Measurements from ENCODE around the gene FUOM. TPM values are rescaled to one million over a fixed set of nuclear protein-coding genes. Genes with fewer than 3 reads are reported as not detected.

Gene FUOM
- polyA plus RNA-seq, 3 donors = 29.8 to 56.8 (median 39.0) TPM

GRCh38 chr10:133347710-133348517 lies 9.9 kb downstream of the FUOM start:
- Histone ChIP-seq H3K27ac (ENCODE audit: low read depth in 1 of 2, low read length in 2 of 2) (no peak overlapping the region), H3K4me2 (replicated peaks; ENCODE audit: extremely low read depth, low read length, poor library complexity, severe bottlenecking) (no peak overlapping the region), H4K20me1 (ENCODE audit: insufficient read depth, low read length) (no peaks in the 10 kb centered on the region), H3K27me3 (ENCODE audit: control insufficient read depth in 2 of 2, insufficient read depth in 2 of 2, low read length in 2 of 2) (peaks cover 0 to 14% of the 10 kb centered on the region in 2 donors), H3K9me3 (replicated peaks in 1 of 2; ENCODE audit: control insufficient read depth in 1 of 2, insufficient read depth in 1 of 2, low read length in 2 of 2) (peaks cover 0 to 3% of the 10 kb centered on the region in 2 donors), H3K4me3 (replicated peaks in 1 of 3; ENCODE audit: low read depth in 2 of 3, low read length in 3 of 3) (no peak overlapping the region), H3K9ac (ENCODE audit: insufficient read depth, low read length, poor library complexity, severe bottlenecking) (no peak overlapping the region), H2AFZ (ENCODE audit: insufficient read depth, low read depth, low read length, poor library complexity, severe bottlenecking) (no peak overlapping the region), H3K36me3 (replicated peaks in 1 of 2; ENCODE audit: control insufficient read depth in 1 of 2, insufficient read depth in 2 of 2, low read length in 2 of 2) (no peaks in the 10 kb centered on the region), H3K79me2 (ENCODE audit: insufficient read depth, low read length) (no peaks in the 10 kb centered on the region), H3K4me1 (ENCODE audit: control insufficient read depth in 1 of 2, insufficient read depth in 2 of 2, low read length in 2 of 2) (no peaks in the 10 kb centered on the region)
- H3K4me1 Mint-ChIP-seq = no peaks in the 10 kb centered on the region
- TF ChIP-seq, protein P1, sequence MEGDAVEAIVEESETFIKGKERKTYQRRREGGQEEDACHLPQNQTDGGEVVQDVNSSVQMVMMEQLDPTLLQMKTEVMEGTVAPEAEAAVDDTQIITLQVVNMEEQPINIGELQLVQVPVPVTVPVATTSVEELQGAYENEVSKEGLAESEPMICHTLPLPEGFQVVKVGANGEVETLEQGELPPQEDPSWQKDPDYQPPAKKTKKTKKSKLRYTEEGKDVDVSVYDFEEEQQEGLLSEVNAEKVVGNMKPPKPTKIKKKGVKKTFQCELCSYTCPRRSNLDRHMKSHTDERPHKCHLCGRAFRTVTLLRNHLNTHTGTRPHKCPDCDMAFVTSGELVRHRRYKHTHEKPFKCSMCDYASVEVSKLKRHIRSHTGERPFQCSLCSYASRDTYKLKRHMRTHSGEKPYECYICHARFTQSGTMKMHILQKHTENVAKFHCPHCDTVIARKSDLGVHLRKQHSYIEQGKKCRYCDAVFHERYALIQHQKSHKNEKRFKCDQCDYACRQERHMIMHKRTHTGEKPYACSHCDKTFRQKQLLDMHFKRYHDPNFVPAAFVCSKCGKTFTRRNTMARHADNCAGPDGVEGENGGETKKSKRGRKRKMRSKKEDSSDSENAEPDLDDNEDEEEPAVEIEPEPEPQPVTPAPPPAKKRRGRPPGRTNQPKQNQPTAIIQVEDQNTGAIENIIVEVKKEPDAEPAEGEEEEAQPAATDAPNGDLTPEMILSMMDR (IDR thresholded peaks at IDR 0.05) = no peak
- peaks cover 0 to 5% (median 0%) of the 10 kb centered on the region in 7 donors for H3K9me3 Mint-ChIP-seq
- no peaks in the 10 kb centered on the region for H3K36me3 Mint-ChIP-seq
- DNase-seq = no peak
- 73% methylated on average over 11 of the region's 16 CpGs for WGBS (ENCODE audit: insufficient coverage)
- peaks cover 16 to 49% (median 31%) of the 10 kb centered on the region in 3 donors for H3K27me3 Mint-ChIP-seq (ENCODE audit: low read depth in 3 of 3)
- H3K27ac Mint-ChIP-seq = peak overlapping the region in 1 of 7 donors; percentile 41
- intact Hi-C loops (cut with micrococcal nuclease) = no loop called here
- H3K4me3 Mint-ChIP-seq = no peak overlapping the region

DNA sequence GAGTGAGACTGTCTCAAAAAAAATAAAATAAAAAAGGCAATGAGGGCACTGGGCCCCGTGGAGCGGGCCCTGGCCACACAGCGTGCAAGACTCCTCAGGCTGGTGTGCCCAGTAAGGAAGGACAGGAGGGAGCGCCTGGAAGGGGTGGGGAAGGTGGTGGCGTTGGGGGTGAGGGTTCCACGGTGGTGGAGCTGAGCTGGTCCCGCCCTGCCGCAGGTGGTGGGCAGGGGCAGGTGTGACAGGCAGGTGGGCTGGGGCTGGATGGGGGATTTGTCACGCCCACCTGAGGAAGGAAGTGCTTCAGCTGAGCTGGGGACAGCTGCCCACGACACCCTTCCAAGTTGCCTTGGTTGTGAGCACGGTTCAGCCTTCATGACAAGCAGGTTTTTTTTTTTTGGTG lies 11.4 kb downstream of the FUOM start:
- Histone ChIP-seq H2AFZ (ENCODE audit: insufficient read depth, low read depth, low read length, poor library complexity, severe bottlenecking) (no peak overlapping the region), H3K9me3 (replicated peaks in 1 of 2; ENCODE audit: control insufficient read depth in 1 of 2, insufficient read depth in 1 of 2, low read length in 2 of 2) (peaks cover 0 to 3% of the 10 kb centered on the region in 2 donors), H3K4me3 (replicated peaks in 1 of 3; ENCODE audit: low read depth in 2 of 3, low read length in 3 of 3) (no peak overlapping the region), H3K4me1 (ENCODE audit: control insufficient read depth in 1 of 2, insufficient read depth in 2 of 2, low read length in 2 of 2) (no peaks in the 10 kb centered on the region), H3K27me3 (ENCODE audit: control insufficient read depth in 2 of 2, insufficient read depth in 2 of 2, low read length in 2 of 2) (peaks cover 0 to 22% of the 10 kb centered on the region in 2 donors), H3K9ac (ENCODE audit: insufficient read depth, low read length, poor library complexity, severe bottlenecking) (no peak overlapping the region), H3K4me2 (replicated peaks; ENCODE audit: extremely low read depth, low read length, poor library complexity, severe bottlenecking) (no peak overlapping the region), H4K20me1 (ENCODE audit: insufficient read depth, low read length) (no peaks in the 10 kb centered on the region), H3K79me2 (ENCODE audit: insufficient read depth, low read length) (no peaks in the 10 kb centered on the region), H3K36me3 (replicated peaks in 1 of 2; ENCODE audit: control insufficient read depth in 1 of 2, insufficient read depth in 2 of 2, low read length in 2 of 2) (no peaks in the 10 kb centered on the region), H3K27ac (ENCODE audit: low read depth in 1 of 2, low read length in 2 of 2) (no peak overlapping the region)
- Mint-ChIP-seq H3K27ac (no peak overlapping the region), H3K4me1 (no peaks in the 10 kb centered on the region), H3K36me3 (no peaks in the 10 kb centered on the region), H3K4me3 (no peak overlapping the region), H3K9me3 (peaks cover 0 to 5% (median 0%) of the 10 kb centered on the region in 7 donors), H3K27me3 (ENCODE audit: low read depth in 3 of 3) (peaks cover 25 to 53% (median 35%) of the 10 kb centered on the region in 3 donors)
- intact Hi-C loops (cut with micrococcal nuclease) = no loop called here
- TF ChIP-seq, protein P1 (IDR thresholded peaks at IDR 0.05) = no peak
- 55% methylated on average over 8 of the region's 11 CpGs for WGBS (ENCODE audit: insufficient coverage)
- DNase-seq = no peak
